PC-3 (cell line): ENCODE measurements around the gene GFRA1. TPM values are rescaled to one million over a fixed set of nuclear protein-coding genes. Genes with fewer than 3 reads are reported as not detected.

Source experiments
- ATAC-seq: fragments of 200-7000 bp; cut with Tn5 transposase; 2 replicates; pipeline ENCODE4 v1.9.1; 2020; ENCODE audit warnings: mild to moderate bottlenecking, moderate library complexity
- BruUV-seq: library from RNA; stranded (reverse); fragments of 400-500 nt; replicated peaks from 2 replicates; lab custom pipeline; 2021; lab: Mats Ljungman, UMichigan
- CTCF ChIA-PET: fragments of 300-600 bp; sonication (Branson Sonifier 250); formaldehyde crosslinking; loops from one replicate; lab custom pipeline; 2022; ENCODE audit warnings: antibody characterized with exemption; lab: Charles Lee
- POLR2A ChIA-PET: fragments of 300-600 bp; sonication (Branson Sonifier 250); formaldehyde crosslinking; loops from one replicate; lab custom pipeline; 2022; ENCODE audit warnings: antibody characterized with exemption; ENCODE audit not compliant: unreplicated experiment; lab: Charles Lee
- DNase-seq: peaks from one replicate; pipeline ENCODE4 v3.0.0-alpha.2; 2015
- H2AFZ ChIP-seq: fragments of 300-600 bp; sonication (generic); 2 replicates; pipeline ENCODE4 v1.6.0; 2016; ENCODE audit warnings: antibody characterized with exemption, low read length
- H3F3A ChIP-seq: fragments of 300-600 bp; sonication (generic); one replicate; pipeline ENCODE4 v1.6.0; 2017; ENCODE audit warnings: antibody characterized with exemption, low read length, control low read depth, mild to moderate bottlenecking; ENCODE audit not compliant: unreplicated experiment
- H3K27ac ChIP-seq: fragments of 300-600 bp; sonication (generic); 2 replicates; pipeline ENCODE4 v1.5.1; 2016; ENCODE audit warnings: mild to moderate bottlenecking, low read length
- H3K27me3 ChIP-seq: fragments of 300-600 bp; sonication (generic); 2 replicates; pipeline ENCODE4 v1.6.1; 2016; ENCODE audit warnings: low read length, mixed read lengths
- H3K36me3 ChIP-seq: fragments of 300-600 bp; sonication (generic); 2 replicates; pipeline ENCODE4 v1.6.1; 2016; ENCODE audit warnings: low read depth, mixed run types, low read length, mixed read lengths
- H3K4me1 ChIP-seq: fragments of 300-600 bp; sonication (generic); 2 replicates; pipeline ENCODE4 v1.5.1; 2016; ENCODE audit warnings: low read length; ENCODE audit not compliant: insufficient read depth
- H3K4me2 ChIP-seq: fragments of 300-600 bp; sonication (generic); 2 replicates; pipeline ENCODE4 v1.6.0; 2016; ENCODE audit warnings: low read length
- H3K4me3 ChIP-seq: fragments of 300-600 bp; sonication (generic); 2 replicates; pipeline ENCODE4 v1.5.1; 2016; ENCODE audit warnings: mild to moderate bottlenecking, low read length, mixed read lengths
- H3K79me2 ChIP-seq: fragments of 300-600 bp; sonication (generic); 2 replicates; pipeline ENCODE4 v1.6.1; 2017; ENCODE audit warnings: low read length, mixed read lengths
- H3K9ac ChIP-seq: fragments of 300-600 bp; sonication (generic); 2 replicates; pipeline ENCODE4 v1.6.0; 2016; ENCODE audit warnings: mild to moderate bottlenecking, low read length
- H3K9me2 ChIP-seq: fragments of 300-600 bp; sonication (generic); replicated peaks from 2 replicates; pipeline ENCODE4 v1.6.1; 2016; ENCODE audit warnings: mixed run types, low read length, mixed read lengths
- H3K9me3 ChIP-seq: fragments of 300-600 bp; sonication (generic); 2 replicates; pipeline ENCODE4 v1.6.1; 2016; ENCODE audit warnings: low read length, mixed read lengths
- H4K20me1 ChIP-seq: fragments of 300-600 bp; sonication (generic); 2 replicates; pipeline ENCODE4 v1.6.1; 2016; ENCODE audit warnings: low read length, mixed read lengths
- EZH2 ChIP-seq: fragments of 300-600 bp; sonication (generic); IDR thresholded peaks from one replicate; pipeline ENCODE4 v1.6.1; 2017; ENCODE audit warnings: antibody characterized with exemption, mild to moderate bottlenecking, low read length; ENCODE audit not compliant: unreplicated experiment
- EZH2phosphoT487 ChIP-seq: fragments of 300-600 bp; sonication (generic); IDR thresholded peaks from 2 replicates; pipeline ENCODE4 v1.6.1; 2018; ENCODE audit warnings: mild to moderate bottlenecking, antibody characterized with exemption, low read length, borderline replicate concordance
- intact Hi-C: fragments of 100-400 bp; cut with micrococcal nuclease; formaldehyde crosslinking; loops from 2 replicates; pipeline ENCODE4 v1.9.0; 2023
- total RNA-seq: library from RNA; depleted of rRNA; stranded (reverse); fragments of >200 nt; gene quantifications from 2 replicates; pipeline ENCODE4 v1.2.3, GENCODE V29; 2014
- TF ChIP-seq, protein P1 (sequence below): fragments of 300-600 bp; sonication (generic); conservative IDR thresholded peaks from 2 replicates; pipeline ENCODE4 v1.5.1; 2017; ENCODE audit warnings: antibody characterized with exemption, low read depth, mild to moderate bottlenecking, low read length

The GFRA1 gene
- total RNA-seq, 1 experiment from 2014 or later: not detected

DNA sequence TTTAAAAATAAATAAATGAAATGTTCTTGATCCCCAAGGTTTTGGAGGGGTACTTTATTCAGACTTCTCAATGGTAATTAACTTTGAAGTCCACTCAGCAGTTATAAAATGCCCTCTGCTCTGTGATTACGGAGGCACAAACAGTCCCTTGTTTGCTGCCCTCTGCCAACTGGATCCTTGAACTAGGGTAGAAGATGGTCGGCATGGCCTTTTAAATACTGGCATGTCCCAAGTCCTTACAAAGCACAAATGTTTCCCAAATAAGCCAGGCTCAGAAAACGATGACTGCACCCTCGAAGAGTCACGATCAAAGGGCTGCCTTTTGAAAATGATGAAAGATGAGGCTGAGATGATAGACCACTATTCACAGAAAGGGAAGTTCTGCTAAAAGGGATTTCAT, 47.0 kb downstream of the GFRA1 start:
- no TSS peak for BruUV-seq
- H3K4me3 ChIP-seq: no peak overlapping the region
- POLR2A ChIA-PET: no interaction called here
- H3K9me2 ChIP-seq: no peaks in the 10 kb centered on the region
- H3K36me3 ChIP-seq: no peaks in the 10 kb centered on the region
- H3F3A ChIP-seq: no peaks in the 10 kb centered on the region
- H4K20me1 ChIP-seq: no peaks in the 10 kb centered on the region
- intact Hi-C loops: no loop called here
- H3K4me1 ChIP-seq: no peaks in the 10 kb centered on the region
- no peak overlapping the region for H3K27ac ChIP-seq
- DNase-seq (no peak), ATAC-seq (no peak)
- TF ChIP-seq EZH2: no peak
- TF ChIP-seq, protein P1, sequence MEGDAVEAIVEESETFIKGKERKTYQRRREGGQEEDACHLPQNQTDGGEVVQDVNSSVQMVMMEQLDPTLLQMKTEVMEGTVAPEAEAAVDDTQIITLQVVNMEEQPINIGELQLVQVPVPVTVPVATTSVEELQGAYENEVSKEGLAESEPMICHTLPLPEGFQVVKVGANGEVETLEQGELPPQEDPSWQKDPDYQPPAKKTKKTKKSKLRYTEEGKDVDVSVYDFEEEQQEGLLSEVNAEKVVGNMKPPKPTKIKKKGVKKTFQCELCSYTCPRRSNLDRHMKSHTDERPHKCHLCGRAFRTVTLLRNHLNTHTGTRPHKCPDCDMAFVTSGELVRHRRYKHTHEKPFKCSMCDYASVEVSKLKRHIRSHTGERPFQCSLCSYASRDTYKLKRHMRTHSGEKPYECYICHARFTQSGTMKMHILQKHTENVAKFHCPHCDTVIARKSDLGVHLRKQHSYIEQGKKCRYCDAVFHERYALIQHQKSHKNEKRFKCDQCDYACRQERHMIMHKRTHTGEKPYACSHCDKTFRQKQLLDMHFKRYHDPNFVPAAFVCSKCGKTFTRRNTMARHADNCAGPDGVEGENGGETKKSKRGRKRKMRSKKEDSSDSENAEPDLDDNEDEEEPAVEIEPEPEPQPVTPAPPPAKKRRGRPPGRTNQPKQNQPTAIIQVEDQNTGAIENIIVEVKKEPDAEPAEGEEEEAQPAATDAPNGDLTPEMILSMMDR: no peak
- no peak for TF ChIP-seq EZH2phosphoT487
- no peak overlapping the region for H2AFZ ChIP-seq
- no peaks in the 10 kb centered on the region for H3K27me3 ChIP-seq
- CTCF ChIA-PET: no interaction called here
- H3K4me2 ChIP-seq: no peak overlapping the region
- no peak overlapping the region for H3K9ac ChIP-seq
- H3K79me2 ChIP-seq: no peaks in the 10 kb centered on the region
- H3K9me3 ChIP-seq: no peaks in the 10 kb centered on the region

- BruUV-seq: no TSS peak
- DNase-seq (no peak), ATAC-seq (no peak)
- Histone ChIP-seq H3F3A (no peaks in the 10 kb centered on the region), H3K27me3 (no peaks in the 10 kb centered on the region), H4K20me1 (no peaks in the 10 kb centered on the region), H2AFZ (no peak overlapping the region), H3K4me3 (no peak overlapping the region), H3K27ac (no peak overlapping the region), H3K4me2 (no peak overlapping the region), H3K4me1 (no peaks in the 10 kb centered on the region), H3K79me2 (no peaks in the 10 kb centered on the region), H3K36me3 (no peaks in the 10 kb centered on the region), H3K9me3 (no peaks in the 10 kb centered on the region), H3K9me2 (no peaks in the 10 kb centered on the region), H3K9ac (no peak overlapping the region)
- ChIA-PET POLR2A (no interaction called here), CTCF (no interaction called here)
- intact Hi-C loops: no loop called here
- no peak for TF ChIP-seq EZH2
- TF ChIP-seq EZH2phosphoT487: no peak
- TF ChIP-seq, protein P1: no peak
Observed at GRCh38 chr10:116223289-116223688, 49.7 kb downstream of the GFRA1 start.

GRCh38 chr10:116221053-116221452, 52.0 kb downstream of the GFRA1 start:
- DNase-seq (no peak), ATAC-seq (no peak)
- TF ChIP-seq, protein P1: no peak
- TF ChIP-seq EZH2phosphoT487 (no peak), EZH2 (no peak)
- BruUV-seq: no TSS peak
- intact Hi-C loops: no loop called here
- no peak overlapping the region for H3K9ac ChIP-seq
- no peaks in the 10 kb centered on the region for H3K79me2 ChIP-seq
- no peaks in the 10 kb centered on the region for H3F3A ChIP-seq
- H3K4me1 ChIP-seq: no peaks in the 10 kb centered on the region
- H4K20me1 ChIP-seq: no peaks in the 10 kb centered on the region
- H3K9me2 ChIP-seq: no peaks in the 10 kb centered on the region
- H3K36me3 ChIP-seq: no peaks in the 10 kb centered on the region
- H3K4me2 ChIP-seq: no peak overlapping the region
- no peak overlapping the region for H3K27ac ChIP-seq
- no peak overlapping the region for H3K4me3 ChIP-seq
- H3K27me3 ChIP-seq: 0 out of 2 replicates have a peak, but pooled peaks cover 5% of the 10 kb centered on the region
- H3K9me3 ChIP-seq: no peaks in the 10 kb centered on the region
- H2AFZ ChIP-seq: no peak overlapping the region
- ChIA-PET CTCF (no interaction called here), POLR2A (no interaction called here)
